CD4-positive, alpha-beta T cell (primary cell): ENCODE results near the gene PTPRC. TPM values are rescaled to one million over a fixed set of nuclear protein-coding genes. Genes with fewer than 3 reads are reported as not detected.

Experiments used
- ATAC-seq: fragments of 200-7000 bp; cut with Tn5 transposase; one replicate; pipeline ENCODE4 v1.10.0; 2022; ENCODE audit warnings: mild to moderate bottlenecking; ENCODE audit not compliant: poor library complexity
- CTCF ChIA-PET: fragments of 350-600 bp; sonication (Branson Sonifier 250); formaldehyde crosslinking; loops from one replicate; lab custom pipeline; 2021; ENCODE audit warnings: antibody characterized with exemption, inconsistent platforms; lab: Charles Lee
- POLR2A ChIA-PET: fragments of 350-600 bp; sonication (Branson Sonifier 250); formaldehyde crosslinking; loops from one replicate; lab custom pipeline; 2021; ENCODE audit warnings: antibody characterized with exemption, inconsistent platforms; lab: Charles Lee
- DNase-seq, 14 experiments: peaks; one replicate each; pipeline ENCODE4 v3.0.0-alpha.2; 2013 to 2020; ENCODE audit warnings: mixed read lengths in 2 of 14
- H3K27ac ChIP-seq, 2 donors: one replicate each; pipeline versions ENCODE4 v1.5.1 to v1.7.0; 2013; ENCODE audit warnings: low read length in 2 of 2, low read depth in 1 of 2, mild to moderate bottlenecking in 1 of 2
- H3K27me3 ChIP-seq, 2 experiments: 1 replicate in 1 of 2; 2 replicates in 1 of 2; pipeline versions ENCODE4 v1.6.1 to v1.7.0; 2013; ENCODE audit warnings: low read length in 2 of 2, control low read depth in 1 of 2, mild to moderate bottlenecking in 1 of 2, moderate library complexity in 1 of 2; ENCODE audit not compliant: insufficient read depth in 2 of 2, control insufficient read depth in 1 of 2
- H3K36me3 ChIP-seq: one replicate; pipeline ENCODE4 v1.6.1; 2013; ENCODE audit warnings: low read length, control low read depth; ENCODE audit not compliant: insufficient read depth
- H3K4me1 ChIP-seq: one replicate; pipeline ENCODE4 v1.6.1; 2013; ENCODE audit warnings: low read length, control low read depth; ENCODE audit not compliant: insufficient read depth
- H3K4me3 ChIP-seq: one replicate; pipeline ENCODE4 v1.5.1; 2013; ENCODE audit warnings: mild to moderate bottlenecking, low read length, moderate library complexity
- H3K9me3 ChIP-seq, 2 experiments: 1 replicate in 1 of 2; 2 replicates in 1 of 2; pipeline versions ENCODE4 v1.6.1 to v1.7.0; 2013; ENCODE audit warnings: low read length in 2 of 2, mild to moderate bottlenecking in 2 of 2, control low read depth in 1 of 2, moderate library complexity in 1 of 2; ENCODE audit not compliant: control insufficient read depth in 1 of 2, insufficient read depth in 1 of 2
- H3K27ac Mint-ChIP-seq: one replicate; pipeline ENCODE4 v1.8.0; 2020; ENCODE audit warnings: mixed read lengths
- H3K27me3 Mint-ChIP-seq: one replicate; pipeline ENCODE4 v1.8.0; 2021; ENCODE audit warnings: mixed read lengths
- H3K36me3 Mint-ChIP-seq: one replicate; pipeline ENCODE4 v1.8.0; 2021; ENCODE audit warnings: low read depth, mixed read lengths
- H3K4me1 Mint-ChIP-seq: one replicate; pipeline ENCODE4 v1.8.0; 2021; ENCODE audit warnings: low read depth, mixed read lengths
- H3K4me3 Mint-ChIP-seq: one replicate; pipeline ENCODE4 v1.8.0; 2020; ENCODE audit warnings: mild to moderate bottlenecking, mixed read lengths
- H3K9me3 Mint-ChIP-seq: one replicate; pipeline ENCODE4 v1.8.0; 2020; ENCODE audit warnings: mixed read lengths
- intact Hi-C, 2 experiments: fragments of 100-400 bp; cut with DNase I in 1 of 2; cut with micrococcal nuclease in 1 of 2; formaldehyde crosslinking; loops; one replicate each; pipeline versions ENCODE4 v1.15.1 to v1.9.0; 2023 to 2025; cut with DNase I, micrococcal nuclease
- total RNA-seq, 174 experiments: library from RNA in 2 of 174; stranded (reverse) in 2 of 174; gene quantifications; one replicate each; pipeline ENCODE4 v1.2.3 and lab custom pipeline; 2021 to 2026
- TF ChIP-seq, protein P1 (sequence below): fragments of 200-600 bp; IDR thresholded peaks from one replicate; pipeline ENCODE4 v1.8.0; 2022; ENCODE audit warnings: antibody characterized with exemption, mild to moderate bottlenecking

The PTPRC gene
- total RNA-seq, 2 experiments from 2014 or later, result 661 to 698 TPM

DNA sequence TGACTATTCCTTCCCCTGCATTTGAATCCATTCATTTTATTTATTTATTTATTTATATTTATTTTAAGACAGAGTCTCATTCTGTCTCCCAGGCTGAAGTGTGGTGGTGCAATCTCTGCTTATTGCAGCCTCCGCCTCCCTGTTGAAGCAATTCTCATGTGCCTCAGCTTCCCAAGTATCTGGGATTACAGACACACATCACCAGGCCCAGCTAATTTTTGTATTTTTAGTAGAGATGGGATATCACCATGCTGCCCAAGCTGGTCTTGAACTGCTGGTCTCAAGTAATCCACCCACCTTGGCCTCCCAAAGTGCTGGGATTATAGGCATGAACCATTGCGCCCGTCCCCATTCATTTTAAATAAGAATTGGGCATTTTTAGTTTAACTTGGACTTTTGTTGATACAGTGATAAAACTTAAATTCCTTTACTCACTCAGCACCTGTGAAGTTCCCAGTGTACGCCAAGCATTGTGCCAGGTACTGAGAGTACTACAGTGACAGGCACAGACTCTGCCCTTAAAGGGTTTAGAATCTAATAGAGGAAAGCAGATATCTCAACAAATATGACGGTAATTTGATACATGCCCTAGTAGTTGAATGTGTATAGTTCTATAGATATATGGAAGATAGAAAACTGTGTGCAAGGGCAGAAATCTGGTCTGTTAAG, 90.5 kb downstream of the PTPRC start:
- Mint-ChIP-seq H3K4me1 (peaks cover 78% of the 10 kb centered on the region), H3K9me3 (no peaks in the 10 kb centered on the region), H3K27me3 (no peaks in the 10 kb centered on the region), H3K36me3 (peaks cover 96% of the 10 kb centered on the region), H3K4me3 (no peak overlapping the region), H3K27ac (peak overlapping the region; percentile 82)
- no peaks in the 10 kb centered on the region for H3K9me3 ChIP-seq
- intact Hi-C loops, result loop anchor here in 1 of 2 experiments (10.0 kb wide), 1 partner anchor 435 kb away; no protein-coding TSS in a partner anchor
- H3K27ac ChIP-seq, result no peak overlapping the region
- TF ChIP-seq, protein P1, sequence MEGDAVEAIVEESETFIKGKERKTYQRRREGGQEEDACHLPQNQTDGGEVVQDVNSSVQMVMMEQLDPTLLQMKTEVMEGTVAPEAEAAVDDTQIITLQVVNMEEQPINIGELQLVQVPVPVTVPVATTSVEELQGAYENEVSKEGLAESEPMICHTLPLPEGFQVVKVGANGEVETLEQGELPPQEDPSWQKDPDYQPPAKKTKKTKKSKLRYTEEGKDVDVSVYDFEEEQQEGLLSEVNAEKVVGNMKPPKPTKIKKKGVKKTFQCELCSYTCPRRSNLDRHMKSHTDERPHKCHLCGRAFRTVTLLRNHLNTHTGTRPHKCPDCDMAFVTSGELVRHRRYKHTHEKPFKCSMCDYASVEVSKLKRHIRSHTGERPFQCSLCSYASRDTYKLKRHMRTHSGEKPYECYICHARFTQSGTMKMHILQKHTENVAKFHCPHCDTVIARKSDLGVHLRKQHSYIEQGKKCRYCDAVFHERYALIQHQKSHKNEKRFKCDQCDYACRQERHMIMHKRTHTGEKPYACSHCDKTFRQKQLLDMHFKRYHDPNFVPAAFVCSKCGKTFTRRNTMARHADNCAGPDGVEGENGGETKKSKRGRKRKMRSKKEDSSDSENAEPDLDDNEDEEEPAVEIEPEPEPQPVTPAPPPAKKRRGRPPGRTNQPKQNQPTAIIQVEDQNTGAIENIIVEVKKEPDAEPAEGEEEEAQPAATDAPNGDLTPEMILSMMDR, result no peak
- peaks cover 98% of the 10 kb centered on the region for H3K36me3 ChIP-seq
- ChIA-PET CTCF (no interaction called here), POLR2A (interaction anchor here (0.8 to 1.5 kb wide), 3 partner anchors 13 to 28 kb away, joined by 3 read pairs; no protein-coding TSS in a partner anchor)
- no peaks in the 10 kb centered on the region for H3K27me3 ChIP-seq
- no peak overlapping the region for H3K4me3 ChIP-seq
- ATAC-seq (no peak), DNase-seq (no peak)
- H3K4me1 ChIP-seq, result peaks cover 15% of the 10 kb centered on the region

DNA sequence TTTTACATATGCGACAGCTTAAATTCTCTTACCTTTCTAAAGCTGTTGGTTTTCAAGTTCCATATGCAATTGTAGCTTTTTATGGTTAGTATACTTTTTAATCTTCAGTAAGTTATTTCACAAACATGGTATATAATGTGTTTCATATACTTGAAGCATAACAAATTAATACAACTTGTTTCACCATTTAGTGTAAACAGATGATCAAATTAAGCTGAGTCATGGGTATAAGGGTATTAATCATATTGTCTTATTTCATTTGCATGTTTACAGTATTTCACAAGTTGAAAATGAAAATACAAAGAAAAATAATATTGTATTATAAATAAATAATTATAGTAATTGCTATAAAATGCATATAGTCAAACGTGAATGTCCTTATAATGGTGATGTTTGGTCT, 92.1 kb downstream of the PTPRC start:
- ChIA-PET CTCF (no interaction called here), POLR2A (interaction anchor here (1.1 kb wide), 1 partner anchor 13 kb away, joined by 4 read pairs; no protein-coding TSS in a partner anchor)
- Mint-ChIP-seq H3K27me3 (no peaks in the 10 kb centered on the region), H3K9me3 (peaks cover 3% of the 10 kb centered on the region), H3K4me1 (peaks cover 75% of the 10 kb centered on the region), H3K4me3 (peak overlapping the region; percentile 30), H3K36me3 (peaks cover 95% of the 10 kb centered on the region), H3K27ac (peak overlapping the region; percentile 78)
- ATAC-seq (no peak), DNase-seq (no peak)
- H3K27ac ChIP-seq, result no peak overlapping the region
- no peak overlapping the region for H3K4me3 ChIP-seq
- H3K4me1 ChIP-seq, result peaks cover 11% of the 10 kb centered on the region
- intact Hi-C loops, result no loop called here
- no peaks in the 10 kb centered on the region for H3K27me3 ChIP-seq
- no peaks in the 10 kb centered on the region for H3K9me3 ChIP-seq
- TF ChIP-seq, protein P1, result no peak
- peaks cover 100% of the 10 kb centered on the region for H3K36me3 ChIP-seq

DNA sequence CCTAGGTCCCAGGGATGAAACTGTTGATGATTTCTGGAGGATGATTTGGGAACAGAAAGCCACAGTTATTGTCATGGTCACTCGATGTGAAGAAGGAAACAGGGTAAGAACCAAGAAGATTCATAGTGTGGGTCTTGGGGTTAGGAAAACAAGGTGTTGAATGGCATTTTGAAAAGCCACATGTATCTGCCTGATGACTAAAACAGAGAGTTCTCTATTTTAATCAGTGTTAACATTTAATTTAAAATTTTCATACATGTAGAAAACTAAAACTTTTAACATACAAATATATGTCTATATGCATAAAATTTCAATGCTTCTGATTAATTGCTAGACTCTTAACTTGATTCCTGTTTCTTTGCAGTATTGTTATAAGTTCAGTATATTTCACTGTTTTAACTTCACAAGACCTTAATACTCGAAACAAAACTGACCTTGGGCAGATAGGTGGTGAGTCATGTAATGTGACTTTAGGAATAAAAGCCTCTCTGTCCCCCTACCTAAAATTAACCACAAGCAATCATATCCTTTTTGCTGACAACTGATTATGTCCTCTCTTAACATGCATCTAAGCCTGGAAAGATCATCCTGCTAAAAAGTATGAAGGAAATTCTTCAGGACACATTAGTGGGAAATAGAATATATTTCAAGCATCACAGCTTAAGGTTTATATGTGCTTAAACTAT, 95.6 kb downstream of the PTPRC start:
- no peaks in the 10 kb centered on the region for H3K9me3 ChIP-seq
- Mint-ChIP-seq H3K4me1 (peaks cover 78% of the 10 kb centered on the region), H3K36me3 (peaks cover 96% of the 10 kb centered on the region), H3K9me3 (peaks cover 7% of the 10 kb centered on the region), H3K27ac (peak overlapping the region; percentile 57), H3K4me3 (no peak overlapping the region), H3K27me3 (no peaks in the 10 kb centered on the region)
- CTCF ChIA-PET, result interaction anchor here (1.2 kb wide), 1 partner anchor 34 kb away, joined by 3 read pairs; no protein-coding TSS in a partner anchor
- H3K27me3 ChIP-seq, result no peaks in the 10 kb centered on the region
- H3K27ac ChIP-seq, result no peak overlapping the region
- H3K36me3 ChIP-seq, result peaks cover 100% of the 10 kb centered on the region
- H3K4me1 ChIP-seq, result peaks cover 4% of the 10 kb centered on the region
- POLR2A ChIA-PET, result interaction anchor here (1.2 kb wide), 1 partner anchor 11 kb away, joined by 3 read pairs; no protein-coding TSS in a partner anchor
- ATAC-seq (no peak), DNase-seq (no peak)
- TF ChIP-seq, protein P1, result no peak
- intact Hi-C loops, result loop anchor here in 1 of 2 experiments (2.0 kb wide), 1 partner anchor 14 kb away; no protein-coding TSS in a partner anchor
- H3K4me3 ChIP-seq, result no peak overlapping the region
